Esophagus squamous epithelium (tissue), 4 donors: ENCODE results near the gene C7orf25.

ENCODE experiments used
- CTCF ChIP-seq, 6 experiments: fragments of 450-650 bp in 4 of 6; fragments of 200-600 bp in 2 of 6; sonication (generic) in 2 of 6; IDR thresholded peaks; one replicate each; pipeline ENCODE4 v1.5.1; 2016 to 2019; ENCODE audit warnings: antibody characterized with exemption in 6 of 6, mild to moderate bottlenecking in 4 of 6, moderate library complexity in 4 of 6
- POLR2A ChIP-seq, 4 donors: fragments of 450-650 bp; IDR thresholded peaks; one replicate each; pipeline ENCODE4 v1.6.1; 2017; ENCODE audit warnings: antibody characterized with exemption in 4 of 4, mild to moderate bottlenecking in 4 of 4, moderate library complexity in 3 of 4

GRCh38 chr7:42880392-42880791 is 31.5 kb downstream of the C7orf25 start:
- TF ChIP-seq CTCF (IDR thresholded peaks at IDR 0.05) (no peak), POLR2A (IDR thresholded peaks at IDR 0.05) (no peak)
